Fibroblast of mammary gland (primary cell): ENCODE measurements around the gene ITGA1.

Experiments used
- DNase-seq: peaks from one replicate; pipeline ENCODE4 v3.0.0-alpha.2; 2010; ENCODE audit warnings: low read depth
- H3K4me3 ChIP-seq: 2 replicates; pipeline ENCODE4 v1.5.1; 2011; ENCODE audit warnings: low read depth, mild to moderate bottlenecking, low read length, moderate library complexity; ENCODE audit not compliant: control insufficient read depth
- TF ChIP-seq, protein P1 (sequence below): conservative IDR thresholded peaks from 2 replicates; pipeline ENCODE4 v1.5.1; 2011; ENCODE audit warnings: low read depth, low read length, inconsistent platforms; ENCODE audit not compliant: control insufficient read depth, insufficient read depth

ITGA1 gene

DNA sequence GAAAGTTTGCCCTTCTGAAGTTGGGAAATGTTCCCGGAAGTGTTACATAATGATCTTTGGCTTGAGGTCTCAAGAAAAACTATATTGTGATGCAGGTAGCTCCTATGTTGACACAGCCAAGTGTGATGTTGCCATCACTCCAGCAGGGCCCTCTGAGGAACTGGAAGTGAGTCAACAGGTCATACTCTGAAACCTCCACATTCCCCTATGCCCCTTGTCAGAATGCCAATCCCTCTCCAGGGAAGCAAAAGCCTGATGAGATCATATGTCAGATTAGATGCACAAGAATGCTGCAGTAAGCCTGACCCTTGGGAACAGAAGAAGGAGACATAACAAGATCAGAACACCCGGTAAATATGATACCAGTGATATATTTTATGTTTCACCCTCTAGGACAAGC is 134.7 kb downstream of the ITGA1 start:
- peak; percentile 95 for DNase-seq
- no peak overlapping the region for H3K4me3 ChIP-seq
- TF ChIP-seq, protein P1, sequence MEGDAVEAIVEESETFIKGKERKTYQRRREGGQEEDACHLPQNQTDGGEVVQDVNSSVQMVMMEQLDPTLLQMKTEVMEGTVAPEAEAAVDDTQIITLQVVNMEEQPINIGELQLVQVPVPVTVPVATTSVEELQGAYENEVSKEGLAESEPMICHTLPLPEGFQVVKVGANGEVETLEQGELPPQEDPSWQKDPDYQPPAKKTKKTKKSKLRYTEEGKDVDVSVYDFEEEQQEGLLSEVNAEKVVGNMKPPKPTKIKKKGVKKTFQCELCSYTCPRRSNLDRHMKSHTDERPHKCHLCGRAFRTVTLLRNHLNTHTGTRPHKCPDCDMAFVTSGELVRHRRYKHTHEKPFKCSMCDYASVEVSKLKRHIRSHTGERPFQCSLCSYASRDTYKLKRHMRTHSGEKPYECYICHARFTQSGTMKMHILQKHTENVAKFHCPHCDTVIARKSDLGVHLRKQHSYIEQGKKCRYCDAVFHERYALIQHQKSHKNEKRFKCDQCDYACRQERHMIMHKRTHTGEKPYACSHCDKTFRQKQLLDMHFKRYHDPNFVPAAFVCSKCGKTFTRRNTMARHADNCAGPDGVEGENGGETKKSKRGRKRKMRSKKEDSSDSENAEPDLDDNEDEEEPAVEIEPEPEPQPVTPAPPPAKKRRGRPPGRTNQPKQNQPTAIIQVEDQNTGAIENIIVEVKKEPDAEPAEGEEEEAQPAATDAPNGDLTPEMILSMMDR: no peak

DNA sequence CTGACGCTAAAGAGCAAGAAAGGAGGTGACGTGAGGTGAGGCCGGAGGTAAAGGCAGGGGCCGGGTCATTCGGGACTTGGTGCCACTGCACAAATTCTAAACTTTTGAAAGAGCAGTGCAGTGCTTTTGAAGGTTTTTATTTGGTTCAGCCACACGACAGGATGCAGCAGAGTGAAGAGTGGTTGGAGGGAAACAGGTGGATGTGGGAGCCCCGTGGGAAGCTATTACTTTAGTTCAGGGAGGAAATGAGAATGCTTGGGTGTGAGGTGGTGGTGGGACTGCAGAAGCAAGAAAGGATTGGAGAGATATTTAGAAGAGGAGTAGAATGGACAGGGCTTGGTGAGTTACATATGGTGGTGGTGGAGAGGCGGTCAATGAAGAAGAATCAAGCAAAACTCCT is 136.7 kb downstream of the ITGA1 start:
- DNase-seq: no peak
- no peak overlapping the region for H3K4me3 ChIP-seq
- TF ChIP-seq, protein P1: no peak

DNA sequence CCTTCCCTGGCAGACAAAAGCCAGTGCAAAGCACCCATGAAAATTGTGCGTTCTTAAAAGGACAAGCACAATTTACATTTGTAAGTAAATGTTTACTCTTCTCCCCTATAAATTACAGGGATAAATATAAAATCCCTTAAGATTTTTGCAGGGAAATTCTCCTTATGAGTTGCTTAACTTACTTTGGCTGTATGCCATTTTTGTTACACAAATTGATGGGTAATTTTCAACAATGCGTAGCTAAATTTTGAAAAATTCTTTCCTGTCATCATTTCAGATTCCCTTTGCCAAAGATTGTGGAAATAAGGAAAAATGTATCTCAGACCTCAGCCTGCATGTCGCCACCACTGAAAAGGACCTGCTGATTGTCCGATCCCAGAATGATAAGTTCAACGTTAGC is 137.3 kb downstream of the ITGA1 start:
- no peak overlapping the region for H3K4me3 ChIP-seq
- no peak for DNase-seq
- TF ChIP-seq, protein P1: no peak

DNA sequence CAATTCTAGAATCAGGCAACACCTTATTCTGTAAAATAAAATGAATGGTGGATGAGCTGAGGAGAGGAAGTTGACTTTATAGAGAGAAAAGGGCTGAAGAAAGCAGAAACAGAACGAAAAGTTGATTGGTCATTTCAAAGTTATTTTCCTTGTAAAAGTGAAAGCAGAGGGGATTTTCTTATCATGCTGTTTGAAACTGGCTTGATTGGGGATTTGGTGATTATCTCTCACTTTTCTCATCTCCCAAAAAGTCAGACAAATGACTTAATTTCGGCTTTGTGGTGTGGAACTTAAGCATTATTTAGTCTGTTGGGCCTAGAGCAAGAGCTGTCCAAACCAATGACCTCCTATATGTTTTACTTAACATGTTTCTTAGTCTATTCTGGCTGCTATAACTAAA is 141.0 kb downstream of the ITGA1 start:
- no peak for DNase-seq
- H3K4me3 ChIP-seq: no peak overlapping the region
- TF ChIP-seq, protein P1: no peak

DNA sequence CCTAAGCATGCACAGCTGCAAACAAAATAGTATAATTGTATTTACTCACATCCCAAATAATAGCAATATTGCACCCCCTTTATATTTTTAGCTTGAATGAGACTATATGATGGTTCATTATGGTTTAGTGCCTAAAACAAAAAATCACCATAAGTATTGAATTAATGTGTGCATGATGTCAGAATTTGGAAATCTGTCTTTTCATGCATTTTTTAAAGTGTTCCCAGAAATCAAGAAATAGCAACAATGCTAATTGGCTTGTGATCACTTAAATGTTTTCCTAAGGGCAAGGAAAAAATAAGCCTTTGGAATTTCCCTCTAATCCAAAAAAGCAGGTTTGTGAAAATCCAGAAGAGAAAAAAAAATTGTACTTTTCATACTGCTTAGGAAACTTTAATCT is 150.5 kb downstream of the ITGA1 start:
- TF ChIP-seq, protein P1: no peak
- DNase-seq: no peak
- H3K4me3 ChIP-seq: no peak overlapping the region

DNA sequence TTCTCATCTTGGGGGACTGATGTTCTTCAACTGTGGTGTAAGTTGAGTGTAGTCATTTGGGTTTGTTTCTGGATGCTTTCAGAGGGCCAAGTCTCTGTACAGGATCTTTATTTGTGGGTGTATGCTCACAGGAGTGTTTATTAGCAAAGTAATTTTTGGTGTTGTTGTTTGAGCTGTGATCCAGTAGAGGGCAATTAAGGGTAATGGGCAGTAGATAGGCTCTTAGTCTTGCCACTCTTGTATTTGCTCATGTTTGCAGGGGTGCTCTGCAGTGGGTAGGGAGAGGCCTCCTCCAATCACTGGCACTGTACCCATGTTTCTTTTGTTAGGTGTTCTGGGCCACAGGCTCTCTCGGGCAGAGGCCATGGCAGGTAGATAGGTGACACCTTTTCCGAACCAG is 155.6 kb downstream of the ITGA1 start:
- DNase-seq: peak; percentile 28
- TF ChIP-seq, protein P1: peak; percentile 36
- no peak overlapping the region for H3K4me3 ChIP-seq

DNA sequence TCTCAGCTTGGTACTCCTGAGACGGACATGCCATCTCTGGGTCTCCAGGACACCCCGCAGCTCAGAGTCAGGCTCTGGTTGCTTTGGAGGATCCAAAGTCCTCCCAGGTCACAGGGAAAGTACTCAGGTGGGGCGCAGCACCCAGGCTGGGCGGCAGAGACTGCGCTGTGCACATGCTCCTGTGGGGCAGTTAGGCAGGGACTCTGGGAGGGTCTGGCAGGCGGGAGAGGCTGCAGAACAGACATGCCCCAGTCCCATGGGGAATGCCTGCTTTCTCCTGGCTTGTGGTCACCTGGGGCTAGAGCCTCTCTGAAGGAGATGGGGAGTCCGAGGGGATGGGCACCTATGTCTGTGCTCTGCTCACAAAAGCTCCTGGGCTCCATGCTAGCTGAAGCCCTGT is 156.1 kb downstream of the ITGA1 start:
- TF ChIP-seq, protein P1: no peak
- H3K4me3 ChIP-seq: no peak overlapping the region
- no peak for DNase-seq
